ENCODE data around the gene GRHL3. TPM values are rescaled to one million over a fixed set of nuclear protein-coding genes. Genes with fewer than 3 reads are reported as not detected.

The GRHL3 gene
- total RNA-seq (2022; extraction: Qiagen RNA extraction) = 0.48 to 0.79 TPM (median 0.54 TPM) in 5 replicates

DNA sequence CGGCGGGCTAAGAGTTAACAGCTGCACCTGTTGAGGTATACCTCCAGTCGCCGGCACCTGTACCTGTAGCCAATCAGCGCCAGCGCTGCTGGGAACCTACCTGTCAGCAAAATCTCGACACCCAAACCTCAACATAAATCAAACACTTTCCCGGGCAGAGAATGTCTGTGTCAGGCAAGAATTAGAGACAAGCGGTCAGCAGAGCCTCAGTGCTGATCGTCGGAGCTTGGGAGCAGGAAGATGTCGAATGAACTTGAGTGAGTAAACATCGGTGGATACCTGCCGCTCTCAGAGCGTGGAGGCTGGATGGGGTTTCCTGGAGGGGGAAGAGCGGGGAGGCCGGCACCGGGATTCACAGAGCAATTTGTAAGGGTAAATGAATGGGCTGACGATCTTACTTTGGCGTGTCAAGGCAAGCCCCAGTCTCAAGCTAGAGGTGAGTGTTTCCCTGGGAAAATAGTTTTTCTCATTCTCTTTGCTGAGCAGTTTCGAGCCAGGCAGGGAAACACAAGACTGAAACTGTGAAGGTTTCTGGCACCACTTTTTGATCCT, at the start of gene GRHL3:
GRHL3 (plus strand) TSS at position 46 of the 552 bp plus-strand sequence; CDS start at position 241, 195 bp downstream.

Other genes starting within 250 kb of the GRHL3 start
- gene MYOM3, start 207.2 kb upstream of the GRHL3 start, total RNA-seq (2022; extraction: Qiagen RNA extraction) = 5.9 to 7.2 TPM (median 6.5 TPM) in 5 replicates
- 3.8 to 5.5 TPM (median 4.8 TPM) in 5 replicates for gene IL22RA1, start 176.2 kb upstream of the GRHL3 start, total RNA-seq (2022; extraction: Qiagen RNA extraction)
- 0.80 to 1.3 TPM (median 0.99 TPM) in 5 replicates for gene IFNLR1, start 132.1 kb upstream of the GRHL3 start, total RNA-seq (2022; extraction: Qiagen RNA extraction)
- 6.3 to 7.0 TPM (median 6.8 TPM) in 5 replicates for gene STPG1, start 94.4 kb downstream of the GRHL3 start, total RNA-seq (2022; extraction: Qiagen RNA extraction)
- gene NIPAL3, start 96.4 kb downstream of the GRHL3 start, total RNA-seq (2022; extraction: Qiagen RNA extraction) = 6.2 to 8.9 TPM (median 6.8 TPM) in 5 replicates
- gene RCAN3, start 183.5 kb downstream of the GRHL3 start, total RNA-seq (2022; extraction: Qiagen RNA extraction) = 10.1 to 14.0 TPM (median 13.1 TPM) in 5 replicates
- 0.02 to 0.08 TPM (median 0.04 TPM) in 5 replicates for gene NCMAP, start 236.7 kb downstream of the GRHL3 start, total RNA-seq (2022; extraction: Qiagen RNA extraction)

Data from A549 treated with CORT108297 at 1 μM for 4 hours (cell line).